Gastroesophageal sphincter (tissue), 3 donors: ENCODE results near the gene ZBTB21.

Source experiments
- CTCF ChIP-seq, 4 experiments: fragments of 200-600 bp in 2 of 4; fragments of 450-650 bp in 2 of 4; sonication (generic) in 1 of 4; IDR thresholded peaks; one replicate each; pipeline ENCODE4 v1.5.1; 2017 to 2019; ENCODE audit warnings: antibody characterized with exemption in 4 of 4, mild to moderate bottlenecking in 2 of 4, moderate library complexity in 2 of 4
- EP300 ChIP-seq: sonication (generic); formaldehyde crosslinking; IDR thresholded peaks from one replicate; pipeline ENCODE4 v1.6.1; 2017; ENCODE audit warnings: antibody characterized with exemption, mild to moderate bottlenecking
- POLR2A ChIP-seq, 2 donors: fragments of 450-650 bp; IDR thresholded peaks; one replicate each; pipeline ENCODE4 v1.6.1; 2017; ENCODE audit warnings: antibody characterized with exemption in 2 of 2, mild to moderate bottlenecking in 2 of 2, moderate library complexity in 1 of 2
- POLR2AphosphoS5 ChIP-seq: sonication (generic); formaldehyde crosslinking; IDR thresholded peaks from one replicate; pipeline ENCODE4 v1.6.1; 2017; ENCODE audit warnings: antibody characterized with exemption

- TF ChIP-seq POLR2A (IDR thresholded peaks at IDR 0.05): no peak
- TF ChIP-seq EP300: no peak
- TF ChIP-seq CTCF (IDR thresholded peaks at IDR 0.05): no peak
- TF ChIP-seq POLR2AphosphoS5: no peak
Observed at GRCh38 chr21:42049578-42050430, 39.6 kb upstream of the ZBTB21 start.
